K562 (cell line): ENCODE results near the gene PRCD. TPM values are rescaled to one million over a fixed set of nuclear protein-coding genes. Genes with fewer than 3 reads are reported as not detected.

Experiments used
- CREB1 ChIP-seq, 2 experiments: sonication (generic) in 1 of 2; formaldehyde crosslinking in 1 of 2; IDR thresholded peaks; 2 replicates each; pipeline versions ENCODE4 v1.6.1 to v1.8.0; 2012 to 2022; ENCODE audit warnings: inconsistent platforms in 1 of 2, mild to moderate bottlenecking in 1 of 2, missing genetic modification reagents in 1 of 2, moderate library complexity in 1 of 2
- LARP7 ChIP-seq: fragments of 450-650 bp; IDR thresholded peaks from 2 replicates; pipeline ENCODE4 v1.6.1; 2016
- RB1 ChIP-seq: fragments of 450-650 bp; IDR thresholded peaks from 2 replicates; pipeline ENCODE4 v1.6.1; 2017; ENCODE audit warnings: low read depth, mild to moderate bottlenecking
- RFX7 ChIP-seq: fragments of 250-450 bp; sonication (Bioruptor Pico); IDR thresholded peaks from 2 replicates; pipeline ENCODE4 v1.5.1; 2021; ENCODE audit warnings: mild to moderate bottlenecking
- STAT6 ChIP-seq: sonication (generic); formaldehyde crosslinking; IDR thresholded peaks from 2 replicates; pipeline ENCODE4 v1.8.1; 2023; ENCODE audit warnings: mild to moderate bottlenecking, missing genetic modification reagents
- ZBTB33 ChIP-seq: sonication (generic); formaldehyde crosslinking; IDR thresholded peaks from 2 replicates; pipeline ENCODE4 v1.8.1; 2023; ENCODE audit warnings: mild to moderate bottlenecking, missing genetic modification reagents
- ZBTB7A ChIP-seq: IDR thresholded peaks from 2 replicates; pipeline ENCODE4 v1.6.1; 2011; ENCODE audit warnings: low read depth, mild to moderate bottlenecking, low read length, moderate library complexity, borderline replicate concordance; ENCODE audit not compliant: control insufficient read depth
- ZMIZ1 ChIP-seq, 2 experiments: fragments of 150-350 bp in 1 of 2; IDR thresholded peaks; 2 replicates each; pipeline ENCODE4 v1.6.1; 2012 to 2016; ENCODE audit warnings: low read depth in 2 of 2, low read length in 2 of 2, mild to moderate bottlenecking in 1 of 2, moderate library complexity in 1 of 2
- polyA plus RNA-seq, 8 experiments: library from polyadenylated mRNA; depleted of rRNA in 4 of 8; stranded (reverse) in 5 of 8; unstranded in 3 of 8; fragments of >200 nt; fragmentation: Nextera tagmentation in 2 of 8; fragmentation: Illumina TruSeq in 1 of 8; extraction: Ambion mirVana in 2 of 8; extraction: Trizol in 1 of 8; gene quantifications; 2 replicates each; pipeline versions ENCODE4 v1.2.1 to v1.2.3, GENCODE V29; 2011 to 2014; ENCODE audit warnings: inconsistent platforms in 1 of 8, missing spikeins in 1 of 8
- total RNA-seq, 7 experiments: library from RNA; depleted of rRNA in 6 of 7; stranded (reverse); fragments of >200 nt in 6 of 7; fragmentation: Illumina TruSeq in 2 of 7; extraction: Trizol in 2 of 7; gene quantifications; 2 replicates each; pipeline versions ENCODE4 v1.2.1 to v1.2.3, GENCODE V29; 2011 to 2021; ENCODE audit warnings: low replicate concordance in 1 of 7
- TF ChIP-seq, protein P1 (sequence below): fragments of 250-450 bp; sonication (Bioruptor Pico); IDR thresholded peaks from 2 replicates; pipeline ENCODE4 v1.5.0; 2020; ENCODE audit warnings: mild to moderate bottlenecking, borderline replicate concordance

Gene PRCD
- total and polyA plus RNA-seq, 9 of the 15 experiments (the other 6 are each of a cell fraction or from before 2014, with no cell fraction given) = 0.20 to 0.25 (median 0.21) TPM; not detected in 6

DNA sequence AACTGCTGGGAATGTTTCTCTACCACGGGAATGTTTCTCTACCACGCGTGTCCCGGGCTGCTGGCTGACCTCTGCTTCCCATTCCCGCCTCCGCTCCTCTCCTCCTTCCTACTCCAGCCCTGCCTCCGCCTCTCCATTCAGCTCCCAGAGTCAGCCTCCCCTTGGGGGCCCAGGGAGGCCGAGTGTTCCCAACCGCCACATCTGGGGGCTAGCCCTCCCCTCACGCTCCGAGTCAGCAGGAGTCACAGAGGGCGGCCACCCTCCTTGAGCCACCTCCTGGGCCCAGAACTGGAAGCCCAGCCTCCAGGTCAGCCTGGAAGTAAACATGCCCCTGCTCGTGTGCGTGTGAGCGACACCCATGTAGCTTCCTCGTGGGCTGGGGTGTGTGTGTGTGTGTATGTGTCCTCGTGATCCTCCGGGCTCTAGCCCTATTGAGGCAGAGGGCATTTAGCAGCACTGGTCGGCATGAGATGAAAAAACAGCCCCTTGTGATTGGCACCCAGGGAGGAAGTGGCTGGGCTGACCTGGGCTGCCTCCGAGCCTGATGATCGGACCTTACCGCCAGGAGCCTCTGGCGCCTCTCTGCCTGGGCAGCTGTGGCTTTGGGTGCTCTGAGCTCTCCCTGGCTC is 9.6 kb upstream of the PRCD start (continued):
- TF ChIP-seq, protein P1, sequence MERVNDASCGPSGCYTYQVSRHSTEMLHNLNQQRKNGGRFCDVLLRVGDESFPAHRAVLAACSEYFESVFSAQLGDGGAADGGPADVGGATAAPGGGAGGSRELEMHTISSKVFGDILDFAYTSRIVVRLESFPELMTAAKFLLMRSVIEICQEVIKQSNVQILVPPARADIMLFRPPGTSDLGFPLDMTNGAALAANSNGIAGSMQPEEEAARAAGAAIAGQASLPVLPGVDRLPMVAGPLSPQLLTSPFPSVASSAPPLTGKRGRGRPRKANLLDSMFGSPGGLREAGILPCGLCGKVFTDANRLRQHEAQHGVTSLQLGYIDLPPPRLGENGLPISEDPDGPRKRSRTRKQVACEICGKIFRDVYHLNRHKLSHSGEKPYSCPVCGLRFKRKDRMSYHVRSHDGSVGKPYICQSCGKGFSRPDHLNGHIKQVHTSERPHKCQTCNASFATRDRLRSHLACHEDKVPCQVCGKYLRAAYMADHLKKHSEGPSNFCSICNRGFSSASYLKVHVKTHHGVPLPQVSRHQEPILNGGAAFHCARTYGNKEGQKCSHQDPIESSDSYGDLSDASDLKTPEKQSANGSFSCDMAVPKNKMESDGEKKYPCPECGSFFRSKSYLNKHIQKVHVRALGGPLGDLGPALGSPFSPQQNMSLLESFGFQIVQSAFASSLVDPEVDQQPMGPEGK (CRISPR knock-in tag) = no peak
- TF ChIP-seq LARP7 = no peak
- TF ChIP-seq ZBTB33 (CRISPR knock-in tag) = peak; percentile 92
- 0 out of 2 replicates have a peak, but pooled peaks have one; percentile 6 for TF ChIP-seq CREB1 (IDR thresholded peaks at IDR 0.05)
- no peak for TF ChIP-seq CREB1 (CRISPR knock-in tag; IDR thresholded peaks at IDR 0.05)
- TF ChIP-seq RB1 = no peak
- TF ChIP-seq STAT6 (CRISPR knock-in tag) = no peak
- no peak for TF ChIP-seq RFX7
- peak; percentile 22; the same call in 1 of the 2 replicates for TF ChIP-seq ZBTB7A
- no peak for TF ChIP-seq ZMIZ1 (IDR thresholded peaks at IDR 0.05; ENCODE audit: low read depth in 2 of 2, low read length in 2 of 2)
